ENCODE measurements around the gene PRSS38.

The PRSS38 gene

GRCh38 chr1:227790868-227791267 lies 24.6 kb upstream of the PRSS38 start:
- DNase-seq (ENCODE audit: low read depth in 1 of 2, low spot score in 1 of 2), result no peak
- TF ChIP-seq GABPA (IDR thresholded peaks at IDR 0.05; ENCODE audit: low read depth) (no peak), CTCF (IDR thresholded peaks at IDR 0.05; ENCODE audit: insufficient read depth, low read length) (no peak), SPI1 (IDR thresholded peaks at IDR 0.05; ENCODE audit: borderline replicate concordance, low read depth) (no peak), POLR2AphosphoS5 (IDR thresholded peaks at IDR 0.05; ENCODE audit: low read depth) (no peak), REST (IDR thresholded peaks at IDR 0.05; ENCODE audit: insufficient replicate concordance, low read depth) (no peak)
- Histone ChIP-seq H3K27ac (replicated peaks) (no peak overlapping the region), H3K27me3 (ENCODE audit: insufficient read depth, poor library complexity, severe bottlenecking) (peaks cover 23% of the 10 kb centered on the region), H3K4me3 (replicated peaks; ENCODE audit: insufficient read depth, low read length) (no peak overlapping the region)

- DNase-seq (ENCODE audit: low read depth in 1 of 2, low spot score in 1 of 2), result no peak
- Histone ChIP-seq H3K27ac (replicated peaks) (no peak overlapping the region), H3K4me3 (replicated peaks; ENCODE audit: insufficient read depth, low read length) (no peak overlapping the region), H3K27me3 (ENCODE audit: insufficient read depth, poor library complexity, severe bottlenecking) (peaks cover 20% of the 10 kb centered on the region)
- TF ChIP-seq REST (IDR thresholded peaks at IDR 0.05; ENCODE audit: insufficient replicate concordance, low read depth), result no peak
- TF ChIP-seq POLR2AphosphoS5 (IDR thresholded peaks at IDR 0.05; ENCODE audit: low read depth), result no peak
- no peak for TF ChIP-seq SPI1 (IDR thresholded peaks at IDR 0.05; ENCODE audit: borderline replicate concordance, low read depth)
- TF ChIP-seq GABPA (IDR thresholded peaks at IDR 0.05; ENCODE audit: low read depth), result no peak
Observed at GRCh38 chr1:227791425-227792143, 23.9 kb upstream of the PRSS38 start.

- Histone ChIP-seq H3K4me3 (replicated peaks; ENCODE audit: insufficient read depth, low read length) (no peak overlapping the region), H3K27me3 (ENCODE audit: insufficient read depth, poor library complexity, severe bottlenecking) (peaks cover 11% of the 10 kb centered on the region), H3K27ac (replicated peaks) (no peak overlapping the region)
- TF ChIP-seq SPI1 (IDR thresholded peaks at IDR 0.05; ENCODE audit: borderline replicate concordance, low read depth) (no peak), POLR2AphosphoS5 (IDR thresholded peaks at IDR 0.05; ENCODE audit: low read depth) (no peak), REST (IDR thresholded peaks at IDR 0.05; ENCODE audit: insufficient replicate concordance, low read depth) (no peak)
- DNase-seq (ENCODE audit: low read depth in 1 of 2, low spot score in 1 of 2), result no peak
Observed at GRCh38 chr1:227792216-227793078, 23.0 kb upstream of the PRSS38 start.
